ENCODE measurements around the gene RERE.

- TF ChIP-seq POLR2A (IDR thresholded peaks at IDR 0.05; ENCODE audit: low read depth, low read length), result no peak
- no peak for TF ChIP-seq POLR2AphosphoS5 (IDR thresholded peaks at IDR 0.05; ENCODE audit: low read depth, low read length)
Observed at GRCh38 chr1:8418301-8418700, 399.1 kb downstream of the RERE start.
